Peyer's patch (tissue), 4 donors: ENCODE data around the gene CCDC85C.

Experiments used
- CTCF ChIP-seq, 6 experiments: fragments of 450-650 bp in 4 of 6; fragments of 200-600 bp in 2 of 6; sonication (generic) in 1 of 6; IDR thresholded peaks; one replicate each; pipeline ENCODE4 v1.5.1; 2017 to 2019; ENCODE audit warnings: antibody characterized with exemption in 6 of 6, mild to moderate bottlenecking in 3 of 6, moderate library complexity in 1 of 6
- POLR2A ChIP-seq, 2 donors: fragments of 450-650 bp; IDR thresholded peaks; one replicate each; pipeline ENCODE4 v1.5.1; 2017; ENCODE audit warnings: antibody characterized with exemption in 2 of 2, mild to moderate bottlenecking in 2 of 2, moderate library complexity in 2 of 2

- TF ChIP-seq POLR2A (IDR thresholded peaks at IDR 0.05), result no peak
- TF ChIP-seq CTCF (IDR thresholded peaks at IDR 0.05), result peak in 3 of 6 experiments; percentile 16 to 49 (median 46)
Measured at GRCh38 chr14:99609245-99610170, 5.5 kb upstream of the CCDC85C start.
